ENCODE results near the gene SCUBE1. TPM values are rescaled to one million over a fixed set of nuclear protein-coding genes. Genes with fewer than 3 reads are reported as not detected.
A peak's percentile ranks its signal among the peaks of the same experiment; 100 is the strongest.

Gene SCUBE1
- total and polyA plus RNA-seq, 8 donors: 0.04 to 0.41 (median 0.12) TPM; not detected in 3

- intact Hi-C loops (cut with DNase I): no loop called here
- H3K4me3 ChIP-seq: no peak overlapping the region
- peaks cover 0 to 11% (median 5%) of the 10 kb centered on the region in 3 donors for H3K36me3 ChIP-seq
- DNase-seq: peak in 1 of 6 donors; percentile 52
- FAIRE-seq: no peak
- ATAC-seq: no peak
- peaks cover 0 to 12% (median 4%) of the 10 kb centered on the region in 3 donors for H3K4me1 ChIP-seq
- no peaks in the 10 kb centered on the region for H3K27me3 ChIP-seq
- no peak for TF ChIP-seq CTCF (IDR thresholded peaks at IDR 0.05)
- H3K9me3 ChIP-seq: no peaks in the 10 kb centered on the region
- WGBS, 2 donors: 79 to 82% methylated on average over 12 of the region's 12 CpGs
- no peak overlapping the region for H3K27ac ChIP-seq
These were observed 159.5 kb downstream of the SCUBE1 start for GRCh38 chr22:43183496-43184277.

- Histone ChIP-seq H3K4me3 (no peak overlapping the region), H3K27me3 (no peaks in the 10 kb centered on the region), H3K4me1 (peaks cover 0 to 9% (median 4%) of the 10 kb centered on the region in 3 donors), H3K27ac (no peak overlapping the region), H3K9me3 (no peaks in the 10 kb centered on the region), H3K36me3 (peaks cover 0 to 12% (median 5%) of the 10 kb centered on the region in 3 donors)
- no peak for ATAC-seq
- WGBS, 2 donors: 94 to 95% methylated on average over 17 of the region's 17 CpGs
- peak in 1 of 6 donors; percentile 72 for DNase-seq
- intact Hi-C loops (cut with DNase I): no loop called here
- FAIRE-seq: no peak
- TF ChIP-seq CTCF (IDR thresholded peaks at IDR 0.05): no peak
These were observed 160.4 kb downstream of the SCUBE1 start for GRCh38 chr22:43182726-43183125.

GRCh38 chr22:43182118-43182517, 161.1 kb downstream of the SCUBE1 start:
- H3K9me3 ChIP-seq: no peaks in the 10 kb centered on the region
- no peak overlapping the region for H3K4me3 ChIP-seq
- DNase-seq: no peak
- intact Hi-C loops (cut with DNase I): no loop called here
- no peak for ATAC-seq
- peaks cover 0 to 12% (median 5%) of the 10 kb centered on the region in 3 donors for H3K36me3 ChIP-seq
- 92 to 95% methylated on average over 10 of the region's 10 CpGs for WGBS, 2 donors
- no peak overlapping the region for H3K27ac ChIP-seq
- H3K27me3 ChIP-seq: no peaks in the 10 kb centered on the region
- peaks cover 0 to 9% (median 4%) of the 10 kb centered on the region in 3 donors for H3K4me1 ChIP-seq
- TF ChIP-seq CTCF (IDR thresholded peaks at IDR 0.05): no peak
- FAIRE-seq: no peak

- no peak for FAIRE-seq
These were observed 161.7 kb downstream of the SCUBE1 start for GRCh38 chr22:43181321-43182076.

More at GRCh38 chr22:43181321-43182076, 161.7 kb downstream of the SCUBE1 start:
- H3K27ac ChIP-seq: no peak overlapping the region
- no peak for DNase-seq
- no peak overlapping the region for H3K4me3 ChIP-seq
- peaks cover 0 to 12% (median 5%) of the 10 kb centered on the region in 3 donors for H3K36me3 ChIP-seq
- no peak for TF ChIP-seq CTCF (IDR thresholded peaks at IDR 0.05)
- no peaks in the 10 kb centered on the region for H3K27me3 ChIP-seq
- peaks cover 0 to 9% (median 4%) of the 10 kb centered on the region in 3 donors for H3K4me1 ChIP-seq
- intact Hi-C loops (cut with DNase I): no loop called here
- no peak for ATAC-seq
- 90 to 97% methylated on average over 13 of the region's 13 CpGs for WGBS, 2 donors
- H3K9me3 ChIP-seq: no peaks in the 10 kb centered on the region

All from pancreas (tissue), 10 donors.